GM12878 (cell line): ENCODE measurements around the gene FRAS1.

ENCODE experiments used
- CBX5 ChIP-seq: sonication (generic); IDR thresholded peaks from 2 replicates; pipeline ENCODE4 v1.6.1; 2016; ENCODE audit warnings: low read depth, moderate library complexity, mild to moderate bottlenecking, inconsistent platforms
- CREM ChIP-seq: IDR thresholded peaks from 2 replicates; pipeline ENCODE4 v1.6.1; 2014; ENCODE audit warnings: antibody characterized with exemption, low read depth
- POLR2AphosphoS5 ChIP-seq: IDR thresholded peaks from 2 replicates; pipeline ENCODE4 v1.6.1; 2011; ENCODE audit warnings: mild to moderate bottlenecking, low read length, inconsistent platforms
- POU2F2 ChIP-seq: IDR thresholded peaks from 3 replicates; pipeline ENCODE4 v1.6.1; 2011; ENCODE audit warnings: low read depth, mild to moderate bottlenecking, low read length, borderline replicate concordance
- TF ChIP-seq, protein P1 (sequence below): IDR thresholded peaks from 2 replicates; pipeline ENCODE4 v1.6.1; 2011; ENCODE audit warnings: borderline replicate concordance, low read depth, mild to moderate bottlenecking, moderate library complexity, mixed read lengths, low read length; ENCODE audit not compliant: insufficient read depth; ENCODE audit errors: extremely low read length
- TF ChIP-seq, protein P2 (sequence below), 3 experiments: IDR thresholded peaks in 2 of 3; conservative IDR thresholded peaks in 1 of 3; 2 replicates each; pipeline ENCODE4 v1.5.1; 2011; ENCODE audit warnings: low read depth in 3 of 3, low read length in 3 of 3, mild to moderate bottlenecking in 3 of 3, control low read depth in 2 of 3, moderate library complexity in 2 of 3, inconsistent platforms in 1 of 3, mixed read lengths in 1 of 3; ENCODE audit not compliant: control insufficient read depth in 2 of 3, insufficient read depth in 1 of 3; ENCODE audit errors: extremely low read depth in 1 of 3

DNA sequence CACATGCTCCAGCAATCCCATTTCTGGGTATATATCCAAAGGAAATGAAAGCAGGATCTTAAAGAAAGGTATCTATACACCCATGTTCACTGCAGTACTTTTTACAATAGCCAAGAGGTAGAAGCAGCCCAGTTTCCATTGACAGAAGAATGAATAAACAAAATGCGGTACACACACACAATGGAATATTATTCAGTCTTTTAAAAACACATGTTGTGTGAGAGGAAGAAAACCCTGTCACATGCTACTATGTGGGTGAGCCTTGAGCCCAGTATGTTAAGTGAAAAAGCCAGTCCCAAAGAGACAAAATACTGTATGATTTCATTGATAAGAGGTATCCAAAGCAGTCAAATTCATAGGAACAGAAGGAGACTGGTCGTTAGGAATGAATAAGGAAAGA lies 500.7 kb downstream of the FRAS1 start:
- TF ChIP-seq, protein P1, sequence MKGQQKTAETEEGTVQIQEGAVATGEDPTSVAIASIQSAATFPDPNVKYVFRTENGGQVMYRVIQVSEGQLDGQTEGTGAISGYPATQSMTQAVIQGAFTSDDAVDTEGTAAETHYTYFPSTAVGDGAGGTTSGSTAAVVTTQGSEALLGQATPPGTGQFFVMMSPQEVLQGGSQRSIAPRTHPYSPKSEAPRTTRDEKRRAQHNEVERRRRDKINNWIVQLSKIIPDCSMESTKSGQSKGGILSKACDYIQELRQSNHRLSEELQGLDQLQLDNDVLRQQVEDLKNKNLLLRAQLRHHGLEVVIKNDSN = no peak
- TF ChIP-seq CBX5 (no peak), CREM (no peak), POLR2AphosphoS5 (no peak), POU2F2 (no peak)
- TF ChIP-seq, protein P2, sequence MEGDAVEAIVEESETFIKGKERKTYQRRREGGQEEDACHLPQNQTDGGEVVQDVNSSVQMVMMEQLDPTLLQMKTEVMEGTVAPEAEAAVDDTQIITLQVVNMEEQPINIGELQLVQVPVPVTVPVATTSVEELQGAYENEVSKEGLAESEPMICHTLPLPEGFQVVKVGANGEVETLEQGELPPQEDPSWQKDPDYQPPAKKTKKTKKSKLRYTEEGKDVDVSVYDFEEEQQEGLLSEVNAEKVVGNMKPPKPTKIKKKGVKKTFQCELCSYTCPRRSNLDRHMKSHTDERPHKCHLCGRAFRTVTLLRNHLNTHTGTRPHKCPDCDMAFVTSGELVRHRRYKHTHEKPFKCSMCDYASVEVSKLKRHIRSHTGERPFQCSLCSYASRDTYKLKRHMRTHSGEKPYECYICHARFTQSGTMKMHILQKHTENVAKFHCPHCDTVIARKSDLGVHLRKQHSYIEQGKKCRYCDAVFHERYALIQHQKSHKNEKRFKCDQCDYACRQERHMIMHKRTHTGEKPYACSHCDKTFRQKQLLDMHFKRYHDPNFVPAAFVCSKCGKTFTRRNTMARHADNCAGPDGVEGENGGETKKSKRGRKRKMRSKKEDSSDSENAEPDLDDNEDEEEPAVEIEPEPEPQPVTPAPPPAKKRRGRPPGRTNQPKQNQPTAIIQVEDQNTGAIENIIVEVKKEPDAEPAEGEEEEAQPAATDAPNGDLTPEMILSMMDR (IDR thresholded peaks at IDR 0.05 in 2 of 3, conservative IDR thresholded peaks at IDR 0.05 in 1 of 3; ENCODE audit: control insufficient read depth in 2 of 3, extremely low read depth in 1 of 3, insufficient read depth in 1 of 3, low read depth in 3 of 3, low read length in 3 of 3) = no peak
